ENCODE data around the gene ASCL4.
"Not testable (repeated sequence)": the region's sequence is repeated elsewhere in the genome, so short reads cannot be mapped to it uniquely, and the experiment has no call there.

ASCL4 gene, protein sequence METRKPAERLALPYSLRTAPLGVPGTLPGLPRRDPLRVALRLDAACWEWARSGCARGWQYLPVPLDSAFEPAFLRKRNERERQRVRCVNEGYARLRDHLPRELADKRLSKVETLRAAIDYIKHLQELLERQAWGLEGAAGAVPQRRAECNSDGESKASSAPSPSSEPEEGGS

DNA sequence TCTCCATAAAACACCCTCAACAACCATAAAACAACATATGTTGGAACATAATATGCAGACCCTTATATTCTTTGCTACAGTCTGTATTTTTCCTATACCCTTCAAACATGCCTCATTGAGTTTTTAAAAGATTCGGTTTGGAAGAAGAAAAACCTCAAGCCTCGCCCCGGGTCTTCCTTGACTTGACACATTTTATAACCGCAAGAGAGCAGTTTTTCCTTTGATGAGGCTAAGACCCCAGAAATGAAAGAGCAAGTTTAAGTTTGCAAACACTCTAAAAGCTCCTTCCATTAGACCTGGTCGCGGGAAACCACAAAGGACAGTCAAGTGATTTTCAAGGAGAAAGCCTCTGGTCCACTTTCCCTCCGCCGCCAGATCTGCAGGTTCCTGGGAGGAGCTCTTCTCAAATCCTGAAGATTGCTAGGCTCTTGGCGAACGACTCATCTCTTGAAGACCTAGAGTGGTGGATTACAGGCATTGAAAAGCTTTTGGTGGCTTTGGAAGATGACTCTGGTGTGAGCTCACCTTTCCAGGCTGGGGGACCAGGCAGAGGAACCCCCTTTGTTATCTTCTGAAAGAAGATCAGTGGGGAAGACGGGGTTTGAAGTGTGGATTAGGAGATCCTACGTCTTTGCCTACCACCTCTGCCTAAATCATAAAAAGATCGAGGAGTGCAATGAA is at the start of gene ASCL4:
TSS of gene ASCL4 (plus strand) at position 356 of the 681 bp plus-strand sequence. CDS start 515 bp downstream, outside the sequence.
- DNase-seq, result no peak

DNA sequence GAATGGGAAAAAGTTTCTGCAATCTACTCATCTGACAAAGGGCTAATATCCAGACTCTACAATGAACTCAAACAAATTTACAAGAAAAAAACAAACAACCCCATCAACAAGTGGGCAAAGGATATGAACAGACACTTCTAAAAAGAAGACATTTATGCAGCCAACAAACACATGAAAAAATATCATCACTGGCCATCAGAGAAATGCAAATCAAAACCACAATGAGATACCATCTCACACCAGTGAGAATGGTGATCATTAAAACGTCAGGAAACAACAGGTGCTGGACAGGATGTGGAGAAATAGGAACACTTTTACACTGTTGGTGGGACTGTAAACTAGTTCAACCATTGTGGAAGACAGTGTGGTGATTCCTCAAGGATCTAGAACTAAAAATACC is 47.2 kb upstream of the ASCL4 start:
- not testable (repeated sequence) for DNase-seq

DNA sequence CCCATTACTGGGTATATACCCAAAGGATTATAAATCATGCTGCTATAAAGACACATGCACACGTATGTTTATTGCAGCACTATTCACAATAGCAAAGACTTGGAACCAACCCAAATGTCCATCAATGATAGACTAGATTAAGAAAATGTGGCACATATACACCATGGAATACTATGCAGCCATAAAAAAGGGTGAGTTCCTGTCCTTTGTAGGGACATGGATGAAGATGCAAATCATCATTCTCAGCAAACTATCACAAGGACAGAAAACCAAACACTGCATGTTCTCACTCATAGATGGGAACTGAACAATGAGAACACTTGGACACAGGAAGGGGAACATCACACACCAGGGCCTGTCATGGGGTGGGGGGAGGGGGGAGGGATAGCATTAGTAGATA is 46.8 kb upstream of the ASCL4 start:
- not testable (repeated sequence) for DNase-seq

DNA sequence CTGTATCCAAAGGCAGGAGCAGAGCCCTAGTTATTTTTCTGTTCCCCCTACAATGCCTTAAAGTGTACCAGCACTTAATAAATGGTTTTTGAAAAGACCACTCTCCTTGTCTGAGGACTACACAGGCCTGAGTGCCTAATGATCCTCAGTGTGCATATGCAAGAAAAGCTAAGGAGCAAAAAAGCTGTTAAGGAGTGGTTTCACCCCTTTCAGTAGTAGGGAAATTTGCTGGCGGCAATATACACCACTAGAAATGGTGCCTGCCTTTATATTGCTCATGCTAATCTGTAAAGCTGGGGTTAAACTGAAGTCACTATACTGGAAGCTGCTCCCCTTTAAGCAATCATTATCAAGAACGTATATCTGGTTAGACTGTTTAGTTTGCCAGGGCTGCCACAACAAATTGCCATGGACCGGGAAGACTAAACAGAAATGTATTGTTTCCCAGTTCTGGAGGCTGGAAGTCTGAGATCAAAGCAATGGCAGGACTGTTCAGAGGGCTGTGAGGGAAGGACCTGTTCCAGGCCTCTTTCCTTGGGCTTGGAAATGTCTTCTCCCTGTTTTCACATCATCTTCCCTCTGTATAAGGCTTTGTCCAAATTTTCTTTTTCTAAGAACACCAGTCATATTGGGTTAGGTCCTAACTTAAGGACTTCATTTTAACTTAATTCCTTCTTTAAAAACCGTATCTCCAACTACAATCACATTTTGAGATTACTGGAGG is 43.7 kb upstream of the ASCL4 start:
- DNase-seq, result no peak

DNA sequence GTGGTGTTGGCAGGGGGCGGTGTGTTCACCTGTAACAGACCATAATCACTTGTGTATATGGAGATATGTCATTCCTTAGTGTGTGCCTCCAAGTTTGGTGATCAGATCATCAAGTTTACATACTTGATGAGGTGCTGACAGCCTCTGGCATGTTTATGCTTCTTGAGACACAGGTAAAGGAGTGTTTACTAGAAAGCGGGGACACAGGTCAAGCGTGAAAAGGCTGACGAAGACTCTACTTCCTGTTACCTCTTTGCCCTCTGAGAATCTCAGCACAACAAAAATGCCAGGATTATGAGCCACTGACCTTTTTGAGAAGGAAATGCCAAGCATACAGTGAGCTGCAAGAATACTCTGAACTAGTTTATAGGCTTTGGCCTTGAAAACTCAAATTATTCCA is 43.1 kb upstream of the ASCL4 start:
- no peak for DNase-seq

DNA sequence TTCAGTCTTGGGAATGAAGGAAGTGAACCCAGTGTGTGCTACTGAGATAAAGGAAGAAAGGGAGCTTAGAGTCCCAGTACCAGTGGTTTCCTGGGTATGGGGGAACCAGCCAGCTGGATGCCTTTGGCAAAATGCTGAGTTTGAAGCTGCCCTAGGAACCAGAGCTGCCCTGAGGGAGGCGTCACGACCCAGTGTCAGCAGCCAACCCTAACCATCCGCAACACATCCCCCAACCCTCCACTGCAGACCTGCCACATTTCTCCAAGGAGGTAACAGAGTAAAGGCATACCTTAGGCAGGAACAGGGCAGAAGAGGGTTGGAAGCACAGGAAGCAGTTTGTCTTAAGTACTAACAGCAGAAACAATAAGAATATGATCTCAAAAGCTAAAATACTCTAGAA is 42.1 kb upstream of the ASCL4 start:
- DNase-seq, result no peak

DNA sequence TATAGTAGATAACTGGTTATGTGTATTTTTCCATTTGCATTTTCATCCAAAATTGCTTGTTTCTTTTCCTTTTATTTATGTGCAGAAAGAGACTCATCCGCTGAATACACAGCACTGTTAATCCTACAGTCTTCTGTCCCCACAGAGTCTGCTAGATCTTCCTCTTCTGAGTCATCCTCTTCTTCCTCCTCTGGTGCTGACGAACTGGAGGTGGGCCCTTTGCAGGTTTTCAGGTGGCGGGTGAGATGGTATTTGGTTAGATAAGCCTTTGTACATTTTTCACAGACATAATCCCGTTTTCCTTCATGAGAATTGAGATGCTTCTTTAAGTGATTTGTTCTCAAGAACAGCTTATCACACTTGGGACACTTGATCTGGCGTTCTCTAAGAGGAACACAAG is 40.4 kb upstream of the ASCL4 start:
- no peak for DNase-seq

DNA sequence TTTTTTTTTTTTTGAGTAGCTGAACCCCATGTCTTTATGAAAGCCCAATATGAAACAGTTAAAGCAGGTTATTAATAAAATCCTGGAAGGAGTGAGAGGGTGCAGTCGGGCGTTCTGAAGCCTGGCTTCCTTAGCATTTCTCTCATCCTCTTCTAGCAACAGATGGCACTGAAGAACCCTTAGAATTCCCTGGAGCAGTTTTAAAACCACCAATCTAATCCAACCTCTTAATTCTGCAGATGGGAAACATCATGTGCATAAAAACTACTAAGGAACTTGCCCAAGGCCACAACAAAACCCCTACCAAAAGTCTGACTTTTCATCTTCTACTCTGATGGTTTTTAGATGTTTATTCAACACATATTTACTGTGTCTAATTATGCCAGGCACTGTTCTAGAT is 38.7 kb upstream of the ASCL4 start:
- DNase-seq, result no peak

DNA sequence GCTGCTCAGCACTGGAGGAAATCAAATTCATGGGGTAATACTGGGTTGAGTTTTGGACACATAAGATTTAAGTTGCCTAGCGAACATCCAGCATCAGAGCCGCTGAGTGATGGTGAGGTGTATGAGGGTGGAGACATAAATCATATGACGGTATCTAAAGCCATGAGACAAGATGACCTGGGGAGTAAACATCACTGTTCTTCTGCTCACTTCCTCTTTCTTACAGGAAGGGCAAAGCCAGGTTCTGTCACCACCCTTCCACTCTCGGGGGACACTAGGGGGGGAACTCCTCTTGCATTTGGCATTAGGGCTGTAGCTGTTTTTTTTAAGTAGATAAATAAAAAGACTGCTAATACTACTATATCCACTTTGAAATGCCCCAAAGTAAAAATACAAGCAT is 37.6 kb upstream of the ASCL4 start:
- no peak for DNase-seq

DNA sequence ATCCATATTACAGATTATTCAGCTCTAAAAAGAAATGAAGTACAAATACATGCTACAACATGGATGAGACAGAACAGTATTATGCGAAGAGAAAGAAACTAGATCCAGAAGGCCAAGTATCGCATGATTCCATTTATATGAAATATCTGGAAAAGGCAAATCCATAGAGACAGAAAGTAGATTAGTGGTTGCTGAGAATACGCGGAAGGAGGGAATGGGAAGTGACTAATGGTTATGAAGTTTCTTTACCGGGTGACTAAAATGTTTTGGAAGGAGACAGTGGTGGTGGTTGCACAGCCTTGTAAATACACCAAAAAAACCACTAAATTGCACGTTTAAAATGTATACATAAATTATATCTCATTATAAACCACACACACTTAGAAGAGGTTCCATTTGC is 26.0 kb upstream of the ASCL4 start:
- no peak for DNase-seq

DNA sequence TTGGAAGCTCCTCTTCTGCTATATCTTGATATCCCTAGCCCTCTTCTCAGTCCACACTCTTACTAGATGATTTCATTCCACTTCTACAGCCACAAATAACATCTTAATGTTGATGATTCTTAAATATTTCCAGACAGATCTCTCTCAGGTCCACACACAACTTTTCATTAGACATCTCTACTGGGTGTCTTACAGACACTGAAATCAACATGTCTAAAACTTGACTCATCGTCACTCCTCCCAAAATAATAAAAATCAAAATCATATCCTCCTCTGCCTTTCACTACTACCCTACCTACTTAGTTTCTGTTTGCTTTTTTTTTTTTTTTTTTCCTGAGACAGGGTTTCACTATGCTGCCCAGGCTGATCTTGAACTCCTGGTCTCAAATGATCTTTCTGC is 25.4 kb upstream of the ASCL4 start:
- DNase-seq, result no peak

DNA sequence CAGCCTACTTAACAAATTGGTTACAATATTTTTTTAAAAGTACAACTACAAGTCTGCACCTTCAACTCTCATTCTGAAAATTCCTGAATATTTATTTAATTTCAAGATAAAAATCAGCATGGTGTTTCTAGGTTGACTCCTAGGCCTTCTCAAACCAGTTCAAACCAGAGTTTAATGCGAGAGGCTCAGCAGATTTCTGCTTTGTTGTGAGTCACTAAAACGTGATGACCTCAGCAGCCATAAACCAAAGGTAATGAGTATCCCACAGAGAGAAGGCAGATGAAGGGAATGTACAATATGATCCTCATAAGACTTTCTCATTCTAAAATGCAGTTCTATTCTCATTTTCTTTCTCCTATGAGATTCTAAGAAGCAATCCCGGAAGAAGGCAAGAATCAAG is 15.1 kb upstream of the ASCL4 start:
- no peak for DNase-seq

DNA sequence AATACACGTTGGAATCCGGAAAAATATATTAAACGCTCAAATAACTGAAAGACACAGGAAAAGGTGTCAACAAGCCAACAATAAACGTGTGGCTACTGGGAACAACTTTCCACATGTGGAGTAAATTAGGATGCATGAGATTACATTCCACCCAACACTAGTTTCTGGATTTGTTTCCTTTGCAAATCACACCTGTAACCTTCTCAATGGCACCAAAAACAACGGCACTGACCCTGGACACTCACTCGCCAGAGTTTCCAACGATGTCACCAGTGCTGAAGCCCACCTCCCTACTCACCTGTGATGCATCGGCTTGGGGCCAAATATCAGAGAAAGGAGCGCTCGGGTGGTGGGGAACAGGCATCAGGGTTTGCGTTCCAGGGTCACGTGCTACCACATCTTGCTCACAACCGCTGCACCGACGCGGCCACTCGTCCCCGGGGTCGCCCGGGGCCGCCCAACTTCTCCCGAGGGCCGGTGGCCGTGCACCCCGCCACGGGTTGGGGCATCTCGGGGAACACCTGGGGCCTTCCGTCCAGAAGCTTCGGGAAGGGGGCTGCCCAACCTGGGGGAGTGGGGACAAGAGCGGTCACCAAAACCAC is 14.2 kb upstream of the ASCL4 start:
- no peak for DNase-seq

DNA sequence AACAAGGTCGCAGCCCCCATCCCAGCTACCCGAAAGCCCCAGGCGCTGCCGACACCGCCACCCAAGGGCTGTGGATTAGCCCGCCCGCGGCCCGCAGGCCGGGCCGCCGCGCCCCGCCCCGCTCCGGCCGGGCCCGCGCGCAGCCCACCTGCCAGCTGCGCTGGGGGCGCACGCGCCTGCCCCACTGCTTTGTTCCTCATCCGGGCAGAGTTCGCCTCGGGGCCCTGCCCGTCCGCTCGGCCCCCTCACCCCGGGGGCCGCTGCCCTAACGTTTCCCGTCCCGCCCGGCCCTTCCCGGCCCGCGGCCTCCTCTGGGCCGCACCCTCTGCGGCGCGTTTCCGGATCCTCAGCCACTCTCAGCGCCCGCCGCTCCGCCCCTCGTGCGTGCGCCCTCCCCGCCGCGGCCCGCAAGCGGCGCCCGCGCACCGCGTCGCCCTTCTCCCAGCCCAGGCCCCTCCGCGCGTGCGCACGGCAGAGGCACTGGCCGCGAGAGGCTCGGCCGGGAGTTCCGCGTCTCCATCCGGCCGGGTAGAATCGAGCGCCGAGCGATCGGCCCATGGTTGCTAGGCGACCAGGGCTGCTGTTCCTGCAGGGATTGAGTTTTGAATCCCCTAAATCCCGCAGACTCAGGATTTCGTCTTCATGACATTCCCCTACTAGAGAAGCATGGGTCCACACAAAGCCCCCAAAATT is 13.5 kb upstream of the ASCL4 start, which contains the start of gene PRDM4:
TSS of gene PRDM4 (minus strand) at position 329 of the 693 bp plus-strand sequence. CDS start 622 bp downstream, outside the sequence.
- peak; percentile 89 to 93 for DNase-seq

DNA sequence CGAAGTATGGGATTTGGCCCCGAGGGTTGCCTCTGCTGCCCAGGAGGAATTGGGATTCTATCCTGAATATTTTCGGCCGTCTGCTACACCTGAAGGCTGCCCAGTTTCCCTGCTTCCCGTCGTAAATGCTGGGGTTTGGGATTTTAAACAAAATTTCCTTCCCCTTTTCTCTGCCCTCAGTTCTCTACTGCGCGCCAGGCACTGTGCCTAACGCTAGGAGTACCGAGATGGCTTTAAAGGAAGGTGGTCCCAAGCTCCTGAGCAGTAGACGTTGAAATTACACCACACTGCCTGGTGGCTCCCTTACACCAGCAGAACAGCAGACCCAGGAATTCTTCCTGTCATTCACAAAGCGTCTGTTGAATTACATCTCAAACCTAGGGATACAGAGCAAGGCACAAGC is 13.0 kb upstream of the ASCL4 start:
- DNase-seq, result peak in 1 of 2 donors; percentile 15

DNA sequence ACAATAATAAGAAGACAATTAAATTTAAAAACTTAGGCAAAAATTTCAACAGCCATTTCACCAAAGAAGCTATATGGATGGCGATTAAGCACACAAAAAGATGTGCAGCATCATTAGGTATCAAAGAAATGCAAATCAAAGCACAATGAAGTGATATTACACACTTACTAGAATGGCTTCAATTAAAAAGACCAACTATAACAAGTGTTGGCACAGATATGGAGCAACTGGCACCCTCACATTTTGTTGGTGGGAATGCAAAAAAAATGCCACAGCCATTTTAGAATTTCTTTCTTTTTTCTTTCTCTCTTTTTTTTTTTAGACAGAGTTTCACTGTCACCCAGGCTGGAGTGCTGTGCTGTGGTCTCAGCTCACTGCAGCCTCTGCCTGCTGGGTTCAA is 11.6 kb upstream of the ASCL4 start:
- no peak for DNase-seq

DNA sequence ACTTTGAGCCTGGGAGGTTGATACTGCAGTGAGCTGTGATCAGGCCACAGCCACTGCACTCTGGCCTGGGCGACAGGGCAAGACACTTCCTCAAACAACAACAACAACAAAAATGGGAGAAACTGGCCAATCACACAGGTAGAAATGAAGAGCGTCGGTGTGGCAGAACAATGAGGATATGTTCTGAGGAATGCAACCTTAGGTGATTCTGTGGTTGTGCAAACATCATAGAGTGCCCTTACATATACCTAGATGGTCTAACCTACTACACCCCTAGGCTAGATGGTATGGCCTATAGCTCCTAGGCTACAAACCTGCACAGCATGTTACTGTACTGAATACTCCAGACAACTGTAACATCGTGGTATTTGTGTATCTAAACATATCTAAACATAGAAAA is 9.9 kb upstream of the ASCL4 start:
- no peak for DNase-seq

DNA sequence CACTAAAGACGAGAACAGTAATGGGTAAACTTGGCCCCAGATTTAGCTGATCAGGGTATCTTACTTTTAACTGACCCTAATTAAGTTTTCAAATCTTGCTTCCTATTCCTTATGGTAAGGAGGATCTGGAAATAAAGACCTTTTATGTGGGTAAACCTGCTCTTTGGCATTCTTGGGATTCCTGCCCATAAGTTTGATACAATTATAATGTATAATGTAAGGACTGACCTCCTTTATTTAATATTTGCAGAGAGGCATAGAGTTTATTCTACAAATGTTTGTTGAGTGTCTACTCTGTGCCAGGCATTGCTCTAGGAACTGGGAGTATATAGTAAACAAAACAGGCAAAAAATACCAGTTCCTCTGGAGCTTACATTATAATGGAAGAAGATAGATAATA is 9.2 kb upstream of the ASCL4 start:
- DNase-seq, result no peak

DNA sequence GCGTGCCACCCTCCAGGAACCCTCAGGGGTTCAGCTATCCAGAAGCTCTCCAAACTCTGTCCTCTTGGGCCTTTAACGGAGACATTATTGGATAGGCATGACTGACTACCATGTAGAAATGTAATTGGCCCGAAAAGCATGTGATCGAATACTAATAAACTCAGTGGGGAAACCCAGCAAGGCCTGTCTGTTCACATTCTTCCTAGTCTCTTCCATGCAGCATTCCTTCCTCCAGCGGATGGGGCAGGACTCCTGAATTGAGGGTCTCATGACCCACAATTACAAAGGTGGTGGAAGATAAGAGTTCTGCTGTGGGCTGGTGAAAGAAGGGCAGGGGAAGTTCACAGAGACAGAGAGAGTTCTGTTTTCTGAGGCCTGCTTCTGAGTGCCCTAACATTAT is 7.0 kb upstream of the ASCL4 start:
- no peak for DNase-seq

DNA sequence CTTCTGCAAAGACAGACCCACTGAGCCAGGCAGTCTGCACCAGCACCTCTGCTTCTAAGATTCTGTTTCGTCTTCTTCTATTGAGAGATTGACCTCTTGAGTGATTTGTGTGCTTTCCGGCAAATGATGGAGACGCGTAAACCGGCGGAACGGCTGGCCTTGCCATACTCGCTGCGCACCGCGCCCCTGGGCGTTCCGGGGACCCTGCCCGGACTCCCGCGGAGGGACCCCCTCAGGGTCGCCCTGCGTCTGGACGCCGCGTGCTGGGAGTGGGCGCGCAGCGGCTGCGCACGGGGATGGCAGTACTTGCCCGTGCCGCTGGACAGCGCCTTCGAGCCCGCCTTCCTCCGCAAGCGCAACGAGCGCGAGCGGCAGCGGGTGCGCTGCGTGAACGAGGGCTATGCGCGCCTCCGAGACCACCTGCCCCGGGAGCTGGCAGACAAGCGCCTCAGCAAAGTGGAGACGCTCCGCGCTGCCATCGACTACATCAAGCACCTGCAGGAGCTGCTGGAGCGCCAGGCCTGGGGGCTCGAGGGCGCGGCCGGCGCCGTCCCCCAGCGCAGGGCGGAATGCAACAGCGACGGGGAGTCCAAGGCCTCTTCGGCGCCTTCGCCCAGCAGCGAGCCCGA is 703 bp downstream of the ASCL4 start:
- DNase-seq, result no peak

DNA sequence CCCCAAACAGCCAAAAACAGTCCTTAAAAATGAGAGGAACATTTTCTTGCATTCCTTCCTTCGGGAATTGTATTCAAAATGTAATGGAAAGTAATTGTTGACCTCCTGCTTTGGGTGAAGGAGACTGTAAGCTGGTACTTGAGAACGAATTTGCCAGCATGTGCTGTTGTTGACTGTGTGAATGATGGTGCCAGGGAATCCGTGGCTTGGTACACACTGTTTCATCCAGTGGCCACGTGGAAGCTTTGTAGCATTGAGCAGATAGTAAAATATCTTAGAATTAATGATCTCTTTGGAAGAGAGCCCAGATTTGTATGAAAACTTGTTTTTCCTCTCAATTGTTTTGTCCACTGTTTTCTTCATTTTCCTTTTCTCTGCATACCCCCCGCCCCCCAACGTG is 1.7 kb downstream of the ASCL4 start:
- DNase-seq, result no peak

DNA sequence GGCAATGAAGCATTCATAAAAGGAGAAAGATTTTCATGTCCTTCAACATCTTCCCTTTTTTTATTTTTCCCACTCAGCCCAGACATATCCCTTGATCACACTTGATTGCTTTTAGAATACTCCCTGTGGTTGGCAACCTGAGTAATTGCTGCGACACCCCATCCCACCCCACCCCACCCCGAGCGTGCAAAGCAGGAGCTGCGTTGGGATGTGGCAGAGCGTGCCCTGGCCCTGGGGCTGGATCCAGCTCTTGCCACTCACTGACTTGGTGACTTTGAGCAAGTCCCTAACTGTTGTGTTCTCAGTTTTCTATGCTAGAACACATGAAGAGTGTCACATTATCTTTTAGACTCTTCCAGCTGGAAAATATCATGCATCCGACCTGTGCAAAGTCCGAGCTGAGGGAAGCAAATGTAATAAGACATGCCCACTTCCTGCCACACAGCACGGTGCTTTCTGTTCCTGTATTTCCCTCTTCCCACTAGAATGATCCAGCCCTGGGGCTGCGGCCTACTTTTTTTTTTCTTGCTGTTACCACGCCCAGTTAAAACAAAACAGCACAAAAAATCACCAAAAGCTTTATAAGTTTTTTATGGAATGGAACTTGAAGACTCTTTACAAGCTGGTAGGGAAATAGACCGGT is 4.0 kb downstream of the ASCL4 start:
- no peak for DNase-seq
